HFFc6 (cell line): Measurements from ENCODE around the gene IL17RE. TPM values are rescaled to one million over a fixed set of nuclear protein-coding genes. Genes with fewer than 3 reads are reported as not detected.

Source experiments
- DNase-seq: peaks from one replicate; pipeline ENCODE4 v3.0.0-alpha.2; 2018
- H3K27ac Mint-ChIP-seq: 2 replicates; pipeline ENCODE4 v1.8.0; 2020; ENCODE audit warnings: mild to moderate bottlenecking, mixed read lengths
- H3K27me3 Mint-ChIP-seq: 2 replicates; pipeline ENCODE4 v1.8.0; 2021; ENCODE audit warnings: mild to moderate bottlenecking, moderate library complexity, mixed read lengths; ENCODE audit not compliant: insufficient read depth
- H3K36me3 Mint-ChIP-seq: 2 replicates; pipeline ENCODE4 v1.8.0; 2021; ENCODE audit warnings: low read depth, mixed read lengths
- H3K4me1 Mint-ChIP-seq: 2 replicates; pipeline ENCODE4 v1.8.0; 2020; ENCODE audit warnings: low read depth, mixed read lengths
- H3K4me3 Mint-ChIP-seq: 2 replicates; pipeline ENCODE4 v1.8.0; 2020; ENCODE audit warnings: mild to moderate bottlenecking, moderate library complexity, mixed read lengths
- H3K9me3 Mint-ChIP-seq: 2 replicates; pipeline ENCODE4 v1.8.0; 2020; ENCODE audit warnings: mild to moderate bottlenecking, mixed read lengths
- CTCF ChIP-seq: fragments of 200-600 bp; sonication (generic); IDR thresholded peaks from 2 replicates; pipeline ENCODE4 v1.5.0; 2021; ENCODE audit warnings: antibody characterized with exemption, mild to moderate bottlenecking
- total RNA-seq, 6 experiments: library from RNA; stranded (reverse); fragmentation: NEBNext Ultra II Directional; extraction: Animal tissue kit (Norgen Biotek cat#: 25700); gene quantifications; 2 replicates in 1 of 6; 3 replicates in 5 of 6; pipeline ENCODE4 v1.2.3, GENCODE V29; 2021

Gene IL17RE
- total RNA-seq, 6 experiments from 2014 or later, result 0.51 to 0.80 (median 0.65) TPM

- Mint-ChIP-seq H3K36me3 (peaks cover 4% of the 10 kb centered on the region; the same call in 1 of the 2 replicates), H3K27ac (no peak overlapping the region), H3K4me1 (peaks cover 9% of the 10 kb centered on the region; the same call in 1 of the 2 replicates), H3K9me3 (no peaks in the 10 kb centered on the region), H3K4me3 (peak overlapping the region; percentile 36; the same call in 1 of the 2 replicates), H3K27me3 (peaks cover 1% of the 10 kb centered on the region; the same call in 1 of the 2 replicates)
- DNase-seq, result no peak
- no peak for TF ChIP-seq CTCF
Measured at GRCh38 chr3:9945358-9945757, 42.7 kb downstream of the IL17RE start.

- Mint-ChIP-seq H3K36me3 (peaks cover under 1% of the 10 kb centered on the region; the same call in 1 of the 2 replicates), H3K9me3 (no peaks in the 10 kb centered on the region), H3K4me3 (peak overlapping the region; percentile 88), H3K27me3 (peaks cover 1% of the 10 kb centered on the region; the same call in 1 of the 2 replicates), H3K27ac (peak overlapping the region; percentile 65), H3K4me1 (peaks cover 12% of the 10 kb centered on the region)
- DNase-seq, result peak; percentile 81
- peak; percentile 76 for TF ChIP-seq CTCF
Measured at GRCh38 chr3:9946112-9947024, 43.7 kb downstream of the IL17RE start.

- peak; percentile 73 for TF ChIP-seq CTCF
- H3K4me3 Mint-ChIP-seq, result peak overlapping the region; percentile 90
- H3K9me3 Mint-ChIP-seq, result no peaks in the 10 kb centered on the region
- H3K27me3 Mint-ChIP-seq, result peaks cover 1% of the 10 kb centered on the region; the same call in 1 of the 2 replicates
- peak; percentile 75 for DNase-seq
- H3K36me3 Mint-ChIP-seq, result no peaks in the 10 kb centered on the region; the same call in 1 of the 2 replicates
- H3K27ac Mint-ChIP-seq, result peak overlapping the region; percentile 59; the same call in 1 of the 2 replicates
- H3K4me1 Mint-ChIP-seq, result peaks cover 16% of the 10 kb centered on the region
Measured at GRCh38 chr3:9947025-9947995, 44.7 kb downstream of the IL17RE start.

GRCh38 chr3:9948586-9948985, 45.9 kb downstream of the IL17RE start:
- Mint-ChIP-seq H3K4me3 (no peak overlapping the region; the same call in 1 of the 2 replicates), H3K36me3 (no peaks in the 10 kb centered on the region; the same call in 1 of the 2 replicates), H3K27ac (no peak overlapping the region), H3K27me3 (peaks cover 1% of the 10 kb centered on the region; the same call in 1 of the 2 replicates), H3K9me3 (no peaks in the 10 kb centered on the region), H3K4me1 (peaks cover 16% of the 10 kb centered on the region)
- DNase-seq, result no peak
- no peak for TF ChIP-seq CTCF

- DNase-seq, result no peak
- H3K27ac Mint-ChIP-seq, result no peak overlapping the region
- H3K9me3 Mint-ChIP-seq, result no peaks in the 10 kb centered on the region
- H3K36me3 Mint-ChIP-seq, result no peaks in the 10 kb centered on the region; the same call in 1 of the 2 replicates
- no peak overlapping the region for H3K4me3 Mint-ChIP-seq
- peaks cover 16% of the 10 kb centered on the region for H3K4me1 Mint-ChIP-seq
- no peak for TF ChIP-seq CTCF
- peaks cover 1% of the 10 kb centered on the region for H3K27me3 Mint-ChIP-seq
Measured at GRCh38 chr3:9949115-9949514, 46.5 kb downstream of the IL17RE start.
